Measurements from ENCODE around the gene IL1RAPL2.

GRCh38 chrX:105116486-105116885 is 550.5 kb downstream of the IL1RAPL2 start:
- TF ChIP-seq, protein P1, sequence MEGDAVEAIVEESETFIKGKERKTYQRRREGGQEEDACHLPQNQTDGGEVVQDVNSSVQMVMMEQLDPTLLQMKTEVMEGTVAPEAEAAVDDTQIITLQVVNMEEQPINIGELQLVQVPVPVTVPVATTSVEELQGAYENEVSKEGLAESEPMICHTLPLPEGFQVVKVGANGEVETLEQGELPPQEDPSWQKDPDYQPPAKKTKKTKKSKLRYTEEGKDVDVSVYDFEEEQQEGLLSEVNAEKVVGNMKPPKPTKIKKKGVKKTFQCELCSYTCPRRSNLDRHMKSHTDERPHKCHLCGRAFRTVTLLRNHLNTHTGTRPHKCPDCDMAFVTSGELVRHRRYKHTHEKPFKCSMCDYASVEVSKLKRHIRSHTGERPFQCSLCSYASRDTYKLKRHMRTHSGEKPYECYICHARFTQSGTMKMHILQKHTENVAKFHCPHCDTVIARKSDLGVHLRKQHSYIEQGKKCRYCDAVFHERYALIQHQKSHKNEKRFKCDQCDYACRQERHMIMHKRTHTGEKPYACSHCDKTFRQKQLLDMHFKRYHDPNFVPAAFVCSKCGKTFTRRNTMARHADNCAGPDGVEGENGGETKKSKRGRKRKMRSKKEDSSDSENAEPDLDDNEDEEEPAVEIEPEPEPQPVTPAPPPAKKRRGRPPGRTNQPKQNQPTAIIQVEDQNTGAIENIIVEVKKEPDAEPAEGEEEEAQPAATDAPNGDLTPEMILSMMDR (IDR thresholded peaks at IDR 0.05; ENCODE audit: insufficient read depth, low read length, poor library complexity, severe bottlenecking): no peak
- no peak for TF ChIP-seq EZH2phosphoT487 (conservative IDR thresholded peaks at IDR 0.05; ENCODE audit: low read length)

Measured in SU-DHL-6 (cell line).